ENCODE measurements around the gene SOAT1.

- TF ChIP-seq EZH2 (IDR thresholded peaks at IDR 0.05; ENCODE audit: borderline replicate concordance, insufficient read depth, low read depth, low read length, poor library complexity, severe bottlenecking): no peak
- TF ChIP-seq, protein P1, sequence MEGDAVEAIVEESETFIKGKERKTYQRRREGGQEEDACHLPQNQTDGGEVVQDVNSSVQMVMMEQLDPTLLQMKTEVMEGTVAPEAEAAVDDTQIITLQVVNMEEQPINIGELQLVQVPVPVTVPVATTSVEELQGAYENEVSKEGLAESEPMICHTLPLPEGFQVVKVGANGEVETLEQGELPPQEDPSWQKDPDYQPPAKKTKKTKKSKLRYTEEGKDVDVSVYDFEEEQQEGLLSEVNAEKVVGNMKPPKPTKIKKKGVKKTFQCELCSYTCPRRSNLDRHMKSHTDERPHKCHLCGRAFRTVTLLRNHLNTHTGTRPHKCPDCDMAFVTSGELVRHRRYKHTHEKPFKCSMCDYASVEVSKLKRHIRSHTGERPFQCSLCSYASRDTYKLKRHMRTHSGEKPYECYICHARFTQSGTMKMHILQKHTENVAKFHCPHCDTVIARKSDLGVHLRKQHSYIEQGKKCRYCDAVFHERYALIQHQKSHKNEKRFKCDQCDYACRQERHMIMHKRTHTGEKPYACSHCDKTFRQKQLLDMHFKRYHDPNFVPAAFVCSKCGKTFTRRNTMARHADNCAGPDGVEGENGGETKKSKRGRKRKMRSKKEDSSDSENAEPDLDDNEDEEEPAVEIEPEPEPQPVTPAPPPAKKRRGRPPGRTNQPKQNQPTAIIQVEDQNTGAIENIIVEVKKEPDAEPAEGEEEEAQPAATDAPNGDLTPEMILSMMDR (IDR thresholded peaks at IDR 0.05): no peak
These were observed 30.5 kb upstream of the SOAT1 start for GRCh38 chr1:179263121-179263520.

Data from B cell (primary cell).